ENCODE measurements around the gene PHF20. TPM values are rescaled to one million over a fixed set of nuclear protein-coding genes. Genes with fewer than 3 reads are reported as not detected.

PHF20 gene
- total and polyA plus RNA-seq, 2 of the 13 experiments (the other 11 are each of a cell fraction or from before 2014, with no cell fraction given): 22.8 to 34.1 TPM

DNA sequence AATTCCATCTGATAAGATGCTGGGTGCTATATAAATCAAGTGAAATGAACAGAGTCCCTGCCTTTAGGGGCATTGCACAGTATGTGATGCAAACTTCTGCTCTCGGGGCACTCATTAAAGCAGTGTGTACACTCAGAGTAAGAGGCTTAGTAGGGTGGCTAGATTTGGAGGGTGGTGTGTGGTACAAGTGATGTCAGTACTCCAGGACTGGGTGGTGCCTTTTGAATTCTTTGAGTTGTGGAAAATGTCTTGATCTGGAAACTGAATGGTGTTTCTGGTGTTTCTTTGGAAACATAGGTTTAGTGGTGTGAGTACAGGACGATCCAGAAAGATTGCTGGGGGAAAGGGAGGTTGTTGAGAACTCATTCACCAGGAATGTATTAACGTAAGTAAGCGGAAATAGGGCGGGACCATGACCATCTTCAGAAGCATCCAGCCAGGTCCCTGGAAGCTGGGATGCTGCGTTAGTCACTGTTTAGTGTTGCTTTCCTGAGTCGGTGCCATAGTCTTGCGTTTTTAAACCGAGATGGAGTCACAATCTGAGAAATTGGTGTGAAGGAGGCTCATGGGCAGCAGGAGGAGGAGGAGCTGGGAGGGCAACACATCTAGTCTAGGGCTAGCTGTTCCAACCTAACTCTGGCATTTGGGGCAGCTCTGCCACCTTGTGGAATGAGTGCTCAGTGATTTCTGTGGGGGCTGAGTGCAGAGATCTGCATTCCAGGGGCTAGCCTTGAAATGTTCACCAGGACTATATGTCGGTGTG is 112.1 kb downstream of the PHF20 start (continued):
- TF ChIP-seq ZNF609 (CRISPR knock-in tag; IDR thresholded peaks at IDR 0.05; ENCODE audit: borderline replicate concordance): no peak
- TF ChIP-seq SRSF9 (IDR thresholded peaks at IDR 0.05; ENCODE audit: borderline replicate concordance, insufficient read depth, low read depth, low read length, poor library complexity, severe bottlenecking): no peak
- no peak for TF ChIP-seq ZNF850 (CRISPR knock-in tag; conservative IDR thresholded peaks at IDR 0.05)
- no peak for TF ChIP-seq TRIM22 (IDR thresholded peaks at IDR 0.05)
- peak; percentile 55 for TF ChIP-seq XRCC5 (optimal IDR thresholded peaks at IDR 0.05; ENCODE audit: low read length)
- TF ChIP-seq ZKSCAN8 (CRISPR knock-in tag; IDR thresholded peaks at IDR 0.05; ENCODE audit: borderline replicate concordance): peak; percentile 76; the same call in 1 of the 2 replicates
- peak; percentile 14; the same call in 1 of the 2 replicates for TF ChIP-seq ETV5 (CRISPR knock-in tag; IDR thresholded peaks at IDR 0.05; ENCODE audit: borderline replicate concordance)
- peak; percentile 49; the same call in 1 of the 2 replicates for TF ChIP-seq SALL1 (CRISPR knock-in tag; IDR thresholded peaks at IDR 0.05)
- 0 out of 2 replicates have a peak, but pooled peaks have one; percentile 36 for TF ChIP-seq ZSCAN30 (CRISPR knock-in tag; IDR thresholded peaks at IDR 0.05)
- peak; percentile 98 for TF ChIP-seq SMC3 (IDR thresholded peaks at IDR 0.05; ENCODE audit: low read length)
- TF ChIP-seq, protein P1, sequence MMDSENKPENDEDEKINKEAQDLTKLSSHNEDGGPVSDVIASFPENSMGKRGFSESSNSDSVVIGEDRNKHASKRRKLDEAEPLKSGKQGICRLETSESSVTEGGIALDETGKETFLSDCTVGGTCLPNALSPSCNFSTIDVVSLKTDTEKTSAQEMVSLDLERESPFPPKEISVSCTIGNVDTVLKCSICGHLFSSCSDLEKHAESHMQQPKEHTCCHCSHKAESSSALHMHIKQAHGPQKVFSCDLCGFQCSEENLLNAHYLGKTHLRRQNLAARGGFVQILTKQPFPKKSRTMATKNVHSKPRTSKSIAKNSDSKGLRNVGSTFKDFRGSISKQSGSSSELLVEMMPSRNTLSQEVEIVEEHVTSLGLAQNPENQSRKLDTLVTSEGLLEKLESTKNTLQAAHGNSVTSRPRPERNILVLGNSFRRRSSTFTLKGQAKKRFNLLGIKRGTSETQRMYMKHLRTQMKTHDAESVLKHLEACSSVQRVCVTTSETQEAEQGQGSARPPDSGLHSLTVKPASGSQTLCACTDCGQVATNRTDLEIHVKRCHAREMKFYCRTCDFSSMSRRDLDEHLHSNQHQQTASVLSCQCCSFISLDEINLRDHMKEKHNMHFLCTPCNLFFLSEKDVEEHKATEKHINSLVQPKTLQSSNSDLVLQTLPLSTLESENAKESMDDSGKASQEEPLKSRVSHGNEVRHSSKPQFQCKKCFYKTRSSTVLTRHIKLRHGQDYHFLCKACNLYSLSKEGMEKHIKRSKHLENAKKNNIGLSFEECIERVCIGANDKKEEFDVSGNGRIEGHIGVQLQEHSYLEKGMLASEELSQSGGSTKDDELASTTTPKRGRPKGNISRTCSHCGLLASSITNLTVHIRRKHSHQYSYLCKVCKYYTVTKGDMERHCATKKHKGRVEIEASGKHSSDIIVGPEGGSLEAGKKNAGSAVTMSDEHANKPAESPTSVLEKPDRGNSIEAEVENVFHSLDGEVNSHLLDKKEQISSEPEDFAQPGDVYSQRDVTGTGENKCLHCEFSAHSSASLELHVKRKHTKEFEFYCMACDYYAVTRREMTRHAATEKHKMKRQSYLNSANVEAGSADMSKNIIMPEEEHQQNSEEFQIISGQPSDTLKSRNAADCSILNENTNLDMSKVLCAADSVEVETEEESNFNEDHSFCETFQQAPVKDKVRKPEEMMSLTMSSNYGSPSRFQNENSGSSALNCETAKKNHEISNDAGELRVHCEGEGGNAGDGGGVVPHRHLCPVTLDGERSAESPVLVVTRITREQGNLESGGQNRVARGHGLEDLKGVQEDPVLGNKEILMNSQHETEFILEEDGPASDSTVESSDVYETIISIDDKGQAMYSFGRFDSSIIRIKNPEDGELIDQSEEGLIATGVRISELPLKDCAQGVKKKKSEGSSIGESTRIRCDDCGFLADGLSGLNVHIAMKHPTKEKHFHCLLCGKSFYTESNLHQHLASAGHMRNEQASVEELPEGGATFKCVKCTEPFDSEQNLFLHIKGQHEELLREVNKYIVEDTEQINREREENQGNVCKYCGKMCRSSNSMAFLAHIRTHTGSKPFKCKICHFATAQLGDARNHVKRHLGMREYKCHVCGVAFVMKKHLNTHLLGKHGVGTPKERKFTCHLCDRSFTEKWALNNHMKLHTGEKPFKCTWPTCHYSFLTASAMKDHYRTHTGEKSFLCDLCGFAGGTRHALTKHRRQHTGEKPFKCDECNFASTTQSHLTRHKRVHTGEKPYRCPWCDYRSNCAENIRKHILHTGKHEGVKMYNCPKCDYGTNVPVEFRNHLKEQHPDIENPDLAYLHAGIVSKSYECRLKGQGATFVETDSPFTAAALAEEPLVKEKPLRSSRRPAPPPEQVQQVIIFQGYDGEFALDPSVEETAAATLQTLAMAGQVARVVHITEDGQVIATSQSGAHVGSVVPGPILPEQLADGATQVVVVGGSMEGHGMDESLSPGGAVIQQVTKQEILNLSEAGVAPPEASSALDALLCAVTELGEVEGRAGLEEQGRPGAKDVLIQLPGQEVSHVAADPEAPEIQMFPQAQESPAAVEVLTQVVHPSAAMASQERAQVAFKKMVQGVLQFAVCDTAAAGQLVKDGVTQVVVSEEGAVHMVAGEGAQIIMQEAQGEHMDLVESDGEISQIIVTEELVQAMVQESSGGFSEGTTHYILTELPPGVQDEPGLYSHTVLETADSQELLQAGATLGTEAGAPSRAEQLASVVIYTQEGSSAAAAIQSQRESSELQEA (CRISPR knock-in tag; IDR thresholded peaks at IDR 0.05; ENCODE audit: not compliant biosample characterization): no peak
- TF ChIP-seq ZNF234 (CRISPR knock-in tag; conservative IDR thresholded peaks at IDR 0.05): no peak
- TF ChIP-seq ZNF34 (CRISPR knock-in tag; IDR thresholded peaks at IDR 0.05; ENCODE audit: borderline replicate concordance): 0 out of 2 replicates have a peak, but pooled peaks have one; percentile 47
- no peak for TF ChIP-seq EEA1 (CRISPR knock-in tag; IDR thresholded peaks at IDR 0.05; ENCODE audit: borderline replicate concordance)
